Measurements from ENCODE around the gene SLC33A1.

DNA sequence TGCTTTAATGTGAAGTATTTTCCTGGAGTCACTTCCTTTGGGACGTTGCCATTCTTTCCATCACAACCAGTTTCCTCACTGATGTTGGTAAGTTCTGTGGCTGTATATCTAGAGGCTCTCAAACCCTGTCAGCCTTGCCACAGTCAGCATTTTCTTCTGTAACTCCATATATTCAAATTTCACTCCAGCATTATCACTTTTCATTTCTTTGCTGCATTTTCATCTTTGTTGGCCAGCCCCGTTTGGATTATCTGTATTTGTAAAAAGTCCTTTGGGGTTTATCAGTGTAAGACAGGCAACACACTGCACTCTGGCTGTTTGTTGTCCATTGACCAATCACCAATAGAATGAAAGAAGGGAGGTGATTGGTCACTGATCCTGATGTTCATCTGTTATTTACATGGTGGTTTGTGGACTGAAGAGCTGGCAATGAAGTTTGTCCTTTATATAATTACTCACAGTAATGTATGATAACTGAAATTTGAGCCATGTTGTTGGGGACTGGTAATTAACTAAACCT lies 36.5 kb upstream of the SLC33A1 start:
- TF ChIP-seq, protein P1, sequence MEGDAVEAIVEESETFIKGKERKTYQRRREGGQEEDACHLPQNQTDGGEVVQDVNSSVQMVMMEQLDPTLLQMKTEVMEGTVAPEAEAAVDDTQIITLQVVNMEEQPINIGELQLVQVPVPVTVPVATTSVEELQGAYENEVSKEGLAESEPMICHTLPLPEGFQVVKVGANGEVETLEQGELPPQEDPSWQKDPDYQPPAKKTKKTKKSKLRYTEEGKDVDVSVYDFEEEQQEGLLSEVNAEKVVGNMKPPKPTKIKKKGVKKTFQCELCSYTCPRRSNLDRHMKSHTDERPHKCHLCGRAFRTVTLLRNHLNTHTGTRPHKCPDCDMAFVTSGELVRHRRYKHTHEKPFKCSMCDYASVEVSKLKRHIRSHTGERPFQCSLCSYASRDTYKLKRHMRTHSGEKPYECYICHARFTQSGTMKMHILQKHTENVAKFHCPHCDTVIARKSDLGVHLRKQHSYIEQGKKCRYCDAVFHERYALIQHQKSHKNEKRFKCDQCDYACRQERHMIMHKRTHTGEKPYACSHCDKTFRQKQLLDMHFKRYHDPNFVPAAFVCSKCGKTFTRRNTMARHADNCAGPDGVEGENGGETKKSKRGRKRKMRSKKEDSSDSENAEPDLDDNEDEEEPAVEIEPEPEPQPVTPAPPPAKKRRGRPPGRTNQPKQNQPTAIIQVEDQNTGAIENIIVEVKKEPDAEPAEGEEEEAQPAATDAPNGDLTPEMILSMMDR (conservative IDR thresholded peaks at IDR 0.05; ENCODE audit: low read depth, low read length), result no peak
- no peak for TF ChIP-seq EZH2 (IDR thresholded peaks at IDR 0.05; ENCODE audit: borderline replicate concordance, low read depth, low read length, poor library complexity, severe bottlenecking)

Measured in A673 (cell line).